Erythroblast (primary cell): ENCODE measurements around the gene SEC11A.

Experiments
- GATA1 ChIP-seq: IDR thresholded peaks from 2 replicates; pipeline ENCODE4 v1.6.1; 2011; ENCODE audit warnings: low read depth, mild to moderate bottlenecking, control low read depth, low read length, moderate library complexity
- POLR2A ChIP-seq: IDR thresholded peaks from 2 replicates; pipeline ENCODE4 v1.6.1; 2011; ENCODE audit warnings: mild to moderate bottlenecking, low read length

DNA sequence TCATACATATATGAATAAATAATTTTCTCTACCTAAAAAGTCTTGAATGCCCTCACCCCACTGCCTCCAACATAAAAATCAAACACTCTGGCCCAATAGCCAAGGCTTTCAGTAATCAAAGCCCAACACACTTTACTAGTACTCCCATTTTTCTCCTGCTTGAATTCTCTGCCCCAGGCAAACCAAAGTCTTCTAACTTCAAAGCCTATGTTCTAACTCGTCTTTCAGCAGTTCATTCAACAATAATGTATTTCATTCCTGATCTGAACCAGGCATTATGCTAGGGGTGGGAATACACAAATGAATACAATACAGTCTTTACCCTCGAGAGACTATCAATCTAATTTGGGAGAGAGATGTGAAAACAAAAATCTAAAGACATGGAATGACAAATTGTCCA lies 21.1 kb upstream of the SEC11A start:
- TF ChIP-seq POLR2A (no peak), GATA1 (no peak)
